Suprapubic skin (tissue), 4 donors: ENCODE results near the gene UGGT2. TPM values are rescaled to one million over a fixed set of nuclear protein-coding genes. Genes with fewer than 3 reads are reported as not detected.

Experiments
- DNase-seq, 2 donors: peaks; one replicate each; pipeline ENCODE4 v3.0.0-alpha.2; 2019; ENCODE audit warnings: low spot score in 2 of 2
- H3K27ac ChIP-seq: fragments of 200-600 bp; sonication (generic); one replicate; pipeline ENCODE4 v1.5.1; 2019
- H3K27me3 ChIP-seq: fragments of 200-600 bp; sonication (generic); one replicate; pipeline ENCODE4 v1.5.1; 2019
- H3K36me3 ChIP-seq: fragments of 200-600 bp; sonication (generic); one replicate; pipeline ENCODE4 v1.5.1; 2019
- H3K4me1 ChIP-seq: fragments of 200-600 bp; sonication (generic); one replicate; pipeline ENCODE4 v1.5.1; 2019
- H3K4me3 ChIP-seq: fragments of 200-600 bp; sonication (generic); one replicate; pipeline ENCODE4 v1.5.1; 2019; ENCODE audit warnings: mild to moderate bottlenecking
- H3K9me3 ChIP-seq: fragments of 200-600 bp; sonication (generic); one replicate; pipeline ENCODE4 v1.5.1; 2019
- CTCF ChIP-seq, 2 donors: fragments of 200-600 bp in 1 of 2; fragments of 450-650 bp in 1 of 2; sonication (generic) in 1 of 2; IDR thresholded peaks; one replicate each; pipeline ENCODE4 v1.5.1; 2016 to 2019; ENCODE audit warnings: antibody characterized with exemption in 2 of 2, mild to moderate bottlenecking in 1 of 2, moderate library complexity in 1 of 2
- EP300 ChIP-seq: sonication (generic); formaldehyde crosslinking; IDR thresholded peaks from one replicate; pipeline ENCODE4 v1.6.1; 2017; ENCODE audit warnings: antibody characterized with exemption
- POLR2A ChIP-seq, 2 donors: fragments of 450-650 bp; IDR thresholded peaks; one replicate each; pipeline ENCODE4 v1.6.1; 2017; ENCODE audit warnings: antibody characterized with exemption in 2 of 2, mild to moderate bottlenecking in 2 of 2, moderate library complexity in 2 of 2
- POLR2AphosphoS5 ChIP-seq, 3 donors: sonication (generic); formaldehyde crosslinking; IDR thresholded peaks; one replicate each; pipeline ENCODE4 v1.6.1; 2017; ENCODE audit warnings: antibody characterized with exemption in 3 of 3
- WGBS: methylation state at CpG from one replicate; pipeline ENCODE4 v1.1.5; 2018; 5-methylcytosine and 5-hydroxymethylcytosine counted together
- total RNA-seq, 4 donors: library from RNA; depleted of rRNA; stranded (reverse); fragments of >200 nt; gene quantifications; one replicate each; pipeline ENCODE4 v1.1.0, GENCODE V29; 2016

Gene UGGT2
- total RNA-seq, 4 donors from 2014 or later: 11.8 to 38.9 (median 13.7) TPM

GRCh38 chr13:96044238-96044637 lies 9.0 kb downstream of the UGGT2 start:
- TF ChIP-seq CTCF (IDR thresholded peaks at IDR 0.05): no peak
- TF ChIP-seq EP300: no peak
- TF ChIP-seq POLR2A (IDR thresholded peaks at IDR 0.05): no peak
- no peak for TF ChIP-seq POLR2AphosphoS5 (IDR thresholded peaks at IDR 0.05)
- no peak for DNase-seq
- no peak overlapping the region for H3K4me3 ChIP-seq
- WGBS: 100% methylated on average over 1 of the region's 1 CpG
- peaks cover 3% of the 10 kb centered on the region for H3K9me3 ChIP-seq
- H3K36me3 ChIP-seq: no peaks in the 10 kb centered on the region
- no peaks in the 10 kb centered on the region for H3K27me3 ChIP-seq
- H3K27ac ChIP-seq: no peak overlapping the region
- H3K4me1 ChIP-seq: no peaks in the 10 kb centered on the region

- Histone ChIP-seq H3K27ac (no peak overlapping the region), H3K27me3 (no peaks in the 10 kb centered on the region), H3K36me3 (no peaks in the 10 kb centered on the region), H3K4me1 (no peaks in the 10 kb centered on the region), H3K4me3 (no peak overlapping the region), H3K9me3 (peaks cover 3% of the 10 kb centered on the region)
- TF ChIP-seq CTCF (IDR thresholded peaks at IDR 0.05) (no peak), POLR2A (IDR thresholded peaks at IDR 0.05) (no peak), POLR2AphosphoS5 (IDR thresholded peaks at IDR 0.05) (no peak), EP300 (no peak)
- 86% methylated on average over 1 of the region's 4 CpGs for WGBS
- no peak for DNase-seq
Measured at GRCh38 chr13:96041326-96042110, 11.7 kb downstream of the UGGT2 start.

GRCh38 chr13:96036515-96036914 lies 16.7 kb downstream of the UGGT2 start:
- H3K27ac ChIP-seq: no peak overlapping the region
- no peak for DNase-seq
- H3K27me3 ChIP-seq: no peaks in the 10 kb centered on the region
- no peak overlapping the region for H3K4me3 ChIP-seq
- no peaks in the 10 kb centered on the region for H3K36me3 ChIP-seq
- H3K4me1 ChIP-seq: no peaks in the 10 kb centered on the region
- no peak for TF ChIP-seq POLR2AphosphoS5 (IDR thresholded peaks at IDR 0.05)
- no peaks in the 10 kb centered on the region for H3K9me3 ChIP-seq
- WGBS: 91% methylated on average over 1 of the region's 1 CpG

- Histone ChIP-seq H3K27me3 (no peaks in the 10 kb centered on the region), H3K4me1 (no peaks in the 10 kb centered on the region), H3K9me3 (no peaks in the 10 kb centered on the region), H3K27ac (no peak overlapping the region), H3K4me3 (no peak overlapping the region), H3K36me3 (no peaks in the 10 kb centered on the region)
- WGBS: 98% methylated on average over 7 of the region's 10 CpGs
- DNase-seq: no peak
- TF ChIP-seq CTCF (IDR thresholded peaks at IDR 0.05) (no peak), POLR2AphosphoS5 (IDR thresholded peaks at IDR 0.05) (no peak), EP300 (no peak), POLR2A (IDR thresholded peaks at IDR 0.05) (no peak)
Measured at GRCh38 chr13:96034662-96035061, 18.5 kb downstream of the UGGT2 start.

DNA sequence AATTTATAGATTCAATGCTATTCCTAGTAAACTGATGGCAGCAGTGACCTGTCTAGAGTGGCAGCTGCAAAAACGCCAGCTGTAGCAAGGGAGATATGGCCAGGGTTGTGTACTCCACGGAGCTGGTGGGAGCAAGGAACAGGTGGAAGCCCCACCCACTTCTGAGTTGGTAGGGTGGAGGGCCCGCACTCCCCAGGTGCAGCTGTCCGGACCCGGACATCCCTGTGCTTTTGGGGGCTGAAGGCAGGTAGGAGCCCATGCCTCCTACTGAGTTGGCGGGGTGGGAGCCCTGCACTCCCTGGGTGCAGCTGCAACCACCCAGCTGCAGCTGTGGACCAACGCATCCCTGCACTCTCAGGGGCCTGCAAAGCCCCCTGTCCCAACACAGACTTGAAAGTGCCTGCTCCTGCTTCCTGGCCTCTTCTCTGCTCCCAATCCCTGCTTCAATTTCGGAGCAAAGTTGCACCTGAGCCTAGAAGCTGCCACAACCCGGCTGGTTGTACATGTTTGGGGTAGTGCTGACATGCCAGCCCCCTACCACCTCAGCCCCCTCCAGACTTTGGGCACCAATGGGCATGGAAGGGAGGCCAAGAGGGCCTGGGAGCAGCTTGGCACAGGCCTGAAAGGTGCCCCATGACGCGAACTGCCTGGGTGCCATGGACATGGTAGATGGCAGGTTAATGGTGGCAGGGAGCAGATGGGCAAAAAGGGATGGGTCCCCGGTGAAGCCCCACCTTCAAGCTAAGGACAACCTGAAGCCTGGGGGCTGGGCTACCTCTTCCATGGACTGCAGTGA lies 19.8 kb downstream of the UGGT2 start:
- H3K4me1 ChIP-seq: no peaks in the 10 kb centered on the region
- no peak for DNase-seq
- no peaks in the 10 kb centered on the region for H3K9me3 ChIP-seq
- H3K27ac ChIP-seq: no peak overlapping the region
- WGBS: 98% methylated on average over 8 of the region's 12 CpGs
- H3K4me3 ChIP-seq: no peak overlapping the region
- H3K36me3 ChIP-seq: no peaks in the 10 kb centered on the region
- TF ChIP-seq POLR2A (IDR thresholded peaks at IDR 0.05) (no peak), CTCF (IDR thresholded peaks at IDR 0.05) (no peak), POLR2AphosphoS5 (IDR thresholded peaks at IDR 0.05) (no peak), EP300 (no peak)
- H3K27me3 ChIP-seq: no peaks in the 10 kb centered on the region
